K562 (cell line): ENCODE data around the gene IGSF3. TPM values are rescaled to one million over a fixed set of nuclear protein-coding genes. Genes with fewer than 3 reads are reported as not detected.

Experiments
- ATAC-seq: fragments of 200-7000 bp; cut with Tn5 transposase; 3 replicates; pipeline ENCODE4 v1.9.1; 2020; ENCODE audit warnings: moderate library complexity
- BruUV-seq: library from RNA; stranded (reverse); fragments of 400-500 nt; replicated peaks from 2 replicates; lab custom pipeline; 2021; lab: Mats Ljungman, UMichigan
- CTCF ChIA-PET: fragments of 300-600 bp; formaldehyde crosslinking; extraction: SDS; loops from one replicate; lab custom pipeline; 2021; ENCODE audit warnings: low intra/inter-chr PET ratio; lab: Yijun Ruan, JAX
- POLR2A ChIA-PET: fragments of 300-600, 350-650 bp; sonication (Branson Sonifier 250); formaldehyde crosslinking; extraction: SDS; loops from one replicate; lab custom pipeline; 2021; ENCODE audit warnings: antibody characterized with exemption, inconsistent platforms; lab: Yijun Ruan, JAX
- DNase-seq, 4 experiments: peaks; one replicate each; pipeline versions ENCODE4 v3.0.0 to v3.0.0-alpha.2; 2011 to 2018; ENCODE audit warnings: low spot score in 3 of 4, mixed read lengths in 3 of 4; ENCODE audit errors: extremely low read depth in 1 of 4
- FAIRE-seq: peaks from 2 replicates; lab custom pipeline; 2011; peaks lifted over from hg19 to GRCh38; lab: Jason Lieb, UNC
- H2AFZ ChIP-seq: 2 replicates; pipeline ENCODE4 v1.6.0; 2011; ENCODE audit warnings: low read depth, low read length, control low read depth, inconsistent platforms
- H3K27ac ChIP-seq: fragments of 200-600 bp; 3 replicates; pipeline ENCODE4 v1.8.0; 2011; ENCODE audit warnings: low read depth, mild to moderate bottlenecking, control low read depth, inconsistent platforms, low read length, moderate library complexity, mixed read lengths; ENCODE audit errors: extremely low read depth
- H3K27me3 ChIP-seq, 2 experiments: fragments of 300-600 bp in 1 of 2; 2 replicates in 1 of 2; 3 replicates in 1 of 2; pipeline versions ENCODE4 v1.6.0 to v1.8.0; 2011; ENCODE audit warnings: inconsistent platforms in 2 of 2, low read length in 2 of 2, mild to moderate bottlenecking in 1 of 2, mixed read lengths in 1 of 2, moderate library complexity in 1 of 2; ENCODE audit not compliant: control insufficient read depth in 2 of 2, insufficient read depth in 2 of 2
- H3K36me3 ChIP-seq: fragments of 300-600 bp; 3 replicates; pipeline ENCODE4 v1.8.0; 2011; ENCODE audit warnings: mild to moderate bottlenecking, low read length, inconsistent platforms; ENCODE audit not compliant: control insufficient read depth, insufficient read depth
- H3K4me1 ChIP-seq, 2 experiments: fragments of 200-600 bp in 1 of 2; replicated peaks in 1 of 2; 2 replicates in 1 of 2; 3 replicates in 1 of 2; pipeline versions ENCODE4 v1.5.1 to v1.8.0; 2011; ENCODE audit warnings: inconsistent platforms in 2 of 2, low read length in 2 of 2, mild to moderate bottlenecking in 1 of 2, mixed read lengths in 1 of 2, moderate library complexity in 1 of 2; ENCODE audit not compliant: control insufficient read depth in 2 of 2, insufficient read depth in 2 of 2
- H3K4me2 ChIP-seq: 2 replicates; pipeline ENCODE4 v1.6.1; 2011; ENCODE audit warnings: low read length, control low read depth, inconsistent platforms, mixed read lengths; ENCODE audit not compliant: insufficient read depth
- H3K4me3 ChIP-seq: fragments of 200-600 bp; sonication (generic), shearing (Covaris generic); 2 replicates; pipeline ENCODE4 v1.5.1; 2016; ENCODE audit warnings: control low read depth, inconsistent platforms
- H3K79me2 ChIP-seq: fragments of 200-600 bp; 3 replicates; pipeline ENCODE4 v1.8.0; 2011; ENCODE audit warnings: low read length, inconsistent platforms; ENCODE audit not compliant: control insufficient read depth, insufficient read depth
- H3K9ac ChIP-seq, 2 experiments: 2 replicates each; pipeline versions ENCODE4 v1.6.0 to v1.6.1; 2011; ENCODE audit warnings: low read depth in 2 of 2, low read length in 2 of 2, control low read depth in 1 of 2, inconsistent platforms in 1 of 2, mild to moderate bottlenecking in 1 of 2, mixed read lengths in 1 of 2; ENCODE audit not compliant: insufficient read depth in 1 of 2
- H3K9me1 ChIP-seq: one replicate; pipeline ENCODE4 v1.6.0; 2011; ENCODE audit warnings: inconsistent platforms, mild to moderate bottlenecking, low read length, moderate library complexity; ENCODE audit not compliant: control insufficient read depth, insufficient read depth
- H3K9me3 ChIP-seq: replicated peaks from 2 replicates; pipeline ENCODE4 v1.5.1; 2011; ENCODE audit warnings: low read depth, low read length, inconsistent platforms; ENCODE audit not compliant: control insufficient read depth, insufficient read depth
- H4K20me1 ChIP-seq: replicated peaks from 2 replicates; pipeline ENCODE4 v1.6.1; 2011; ENCODE audit warnings: low read length, inconsistent platforms, mixed read lengths; ENCODE audit not compliant: control insufficient read depth, insufficient read depth
- BCOR ChIP-seq: fragments of 450-650 bp; IDR thresholded peaks from 2 replicates; pipeline ENCODE4 v1.6.1; 2016
- CBFA2T3 ChIP-seq: fragments of 450-650 bp; IDR thresholded peaks from 2 replicates; pipeline ENCODE4 v1.6.1; 2017
- CREB1 ChIP-seq, 2 experiments: sonication (generic) in 1 of 2; formaldehyde crosslinking in 1 of 2; IDR thresholded peaks; 2 replicates each; pipeline versions ENCODE4 v1.6.1 to v1.8.0; 2012 to 2022; ENCODE audit warnings: inconsistent platforms in 1 of 2, mild to moderate bottlenecking in 1 of 2, missing genetic modification reagents in 1 of 2, moderate library complexity in 1 of 2
- DPF2 ChIP-seq: fragments of 450-650 bp; IDR thresholded peaks from 2 replicates; pipeline ENCODE4 v1.6.1; 2016
- EP400 ChIP-seq: fragments of 450-650 bp; IDR thresholded peaks from 2 replicates; pipeline ENCODE4 v1.6.1; 2017; ENCODE audit warnings: antibody characterized with exemption, mild to moderate bottlenecking, moderate library complexity
- ERF ChIP-seq: fragments of 450-650 bp; formaldehyde crosslinking; IDR thresholded peaks from 2 replicates; pipeline ENCODE4 v1.4.0; 2020; ENCODE audit warnings: mild to moderate bottlenecking, mixed read lengths
- GABPB1 ChIP-seq: sonication (generic); formaldehyde crosslinking; IDR thresholded peaks from 2 replicates; pipeline ENCODE4 v1.8.0; 2022; ENCODE audit warnings: mild to moderate bottlenecking, missing genetic modification reagents
- GATA2 ChIP-seq: sonication (generic); formaldehyde crosslinking; IDR thresholded peaks from 2 replicates; pipeline ENCODE4 v1.4.0; 2020; ENCODE audit warnings: mild to moderate bottlenecking, missing genetic modification reagents
- HLTF ChIP-seq: fragments of 450-650 bp; IDR thresholded peaks from 2 replicates; pipeline ENCODE4 v1.6.1; 2016
- HMBOX1 ChIP-seq: sonication (generic); IDR thresholded peaks from 2 replicates; pipeline ENCODE4 v1.6.1; 2016
- KDM1A ChIP-seq, 2 experiments: fragments of 450-650 bp; IDR thresholded peaks; 2 replicates each; pipeline ENCODE4 v1.6.1; 2016; ENCODE audit warnings: mild to moderate bottlenecking in 2 of 2
- MAX ChIP-seq: sonication (generic); formaldehyde crosslinking; IDR thresholded peaks from 2 replicates; pipeline ENCODE4 v1.9.0; 2022; ENCODE audit warnings: mild to moderate bottlenecking, missing genetic modification reagents
- MIER1 ChIP-seq: fragments of 450-650 bp; IDR thresholded peaks from 2 replicates; pipeline ENCODE4 v1.6.1; 2016; ENCODE audit warnings: antibody characterized with exemption, mild to moderate bottlenecking, low read depth
- PYGO2 ChIP-seq: fragments of 450-650 bp; IDR thresholded peaks from 2 replicates; pipeline ENCODE4 v1.6.1; 2016; ENCODE audit warnings: mild to moderate bottlenecking, missing genetic modification characterization, moderate library complexity, missing compliant biosample characterization
- RBM15 ChIP-seq: fragments of 200-400 bp; formaldehyde crosslinking; IDR thresholded peaks from 2 replicates; pipeline ENCODE4 v1.6.1; 2018; ENCODE audit warnings: mild to moderate bottlenecking, low read length, moderate library complexity; ENCODE audit not compliant: insufficient read depth
- SIN3B ChIP-seq: fragments of 450-650 bp; IDR thresholded peaks from 2 replicates; pipeline ENCODE4 v1.6.1; 2017; ENCODE audit warnings: low read depth, mild to moderate bottlenecking, moderate library complexity
- SMARCA5 ChIP-seq: fragments of 450-650 bp; IDR thresholded peaks from 2 replicates; pipeline ENCODE4 v1.6.1; 2016
- SREBF2 ChIP-seq: sonication (generic); formaldehyde crosslinking; IDR thresholded peaks from 2 replicates; pipeline ENCODE4 v1.4.0; 2020; ENCODE audit warnings: mild to moderate bottlenecking, missing genetic modification reagents
- STAT5A ChIP-seq: IDR thresholded peaks from 2 replicates; pipeline ENCODE4 v1.6.1; 2012; ENCODE audit warnings: low read length, inconsistent platforms, borderline replicate concordance
- VEZF1 ChIP-seq: fragments of 200-800 bp; sonication (Bioruptor generic); IDR thresholded peaks from 2 replicates; pipeline ENCODE4 v1.6.1; 2017; ENCODE audit warnings: missing genetic modification characterization, missing compliant biosample characterization
- XRCC4 ChIP-seq: IDR thresholded peaks from one replicate; pipeline ENCODE4 v1.6.1; 2011; ENCODE audit not compliant: insufficient read depth, insufficient read length; ENCODE audit errors: extremely low read depth
- ZKSCAN8 ChIP-seq: fragments of 200-800 bp; sonication (Bioruptor generic); IDR thresholded peaks from 2 replicates; pipeline ENCODE4 v1.6.1; 2016; ENCODE audit warnings: missing genetic modification characterization, missing compliant biosample characterization
- WGBS: fragments of 100-300 bp; shearing (Covaris generic); methylation state at CpG from one replicate; pipeline ENCODE4 v1.1.6; 2016; ENCODE audit warnings: low coverage, mixed read lengths; ENCODE audit not compliant: insufficient coverage; ENCODE audit errors: missing lambda C conversion rate; 5-methylcytosine and 5-hydroxymethylcytosine counted together
- in situ Hi-C: fragments of 300-500 bp; cut with MboI; formaldehyde crosslinking; loops from 4 replicates; pipeline ENCODE4 v1.15.0; 2018; ENCODE audit warnings: inconsistent platforms, mixed read lengths
- intact Hi-C: fragments of 100-400 bp; cut with micrococcal nuclease; formaldehyde crosslinking; loops from 2 replicates; pipeline ENCODE4 v1.14.2; 2022
- polyA plus RNA-seq, 8 experiments: library from polyadenylated mRNA; depleted of rRNA in 4 of 8; stranded (reverse) in 5 of 8; unstranded in 3 of 8; fragments of >200 nt; fragmentation: Nextera tagmentation in 2 of 8; fragmentation: Illumina TruSeq in 1 of 8; extraction: Ambion mirVana in 2 of 8; extraction: Trizol in 1 of 8; gene quantifications; 2 replicates each; pipeline versions ENCODE4 v1.2.1 to v1.2.3, GENCODE V29; 2011 to 2014; ENCODE audit warnings: inconsistent platforms in 1 of 8, missing spikeins in 1 of 8
- total RNA-seq, 7 experiments: library from RNA; depleted of rRNA in 6 of 7; stranded (reverse); fragments of >200 nt in 6 of 7; fragmentation: Illumina TruSeq in 2 of 7; extraction: Trizol in 2 of 7; gene quantifications; 2 replicates each; pipeline versions ENCODE4 v1.2.1 to v1.2.3, GENCODE V29; 2011 to 2021; ENCODE audit warnings: low replicate concordance in 1 of 7

The IGSF3 gene
- total and polyA plus RNA-seq, 9 of the 15 experiments (the other 6 are each of a cell fraction or from before 2014, with no cell fraction given): 1.1 to 15.0 (median 8.3) TPM

- H3K4me3 ChIP-seq: no peak overlapping the region; the same call in 1 of the 2 replicates
- peak overlapping the region; percentile 61 for H3K4me2 ChIP-seq
- peak overlapping the region; percentile 72; the same call in 2 of the 3 replicates for H3K27ac ChIP-seq
- ChIA-PET CTCF (no interaction called here), POLR2A (interaction anchor here (0.8 to 1.7 kb wide), 4 partner anchors 12 to 52 kb away, joined by 3 to 7 read pairs (median 4); no protein-coding TSS in a partner anchor)
- H3K4me1 ChIP-seq: peaks cover 16 to 24% of the 10 kb centered on the region in 2 experiments; a peak in 4 of 5 replicates
- peak; percentile 86 for ATAC-seq
- WGBS: 13% methylated on average over 6 of the region's 6 CpGs
- H2AFZ ChIP-seq: peak overlapping the region; percentile 3; the same call in 1 of the 2 replicates
- no peaks in the 10 kb centered on the region; the same call in 2 of the 3 replicates for H3K36me3 ChIP-seq
- FAIRE-seq: peak; percentile 83
- DNase-seq: peak; percentile 57 to 86 (median 66)
- H4K20me1 ChIP-seq: peaks cover 16% of the 10 kb centered on the region
- in situ Hi-C loops: no loop called here
- intact Hi-C loops: no loop called here
- H3K27me3 ChIP-seq: no peaks in the 10 kb centered on the region
- peaks cover 89% of the 10 kb centered on the region for H3K79me2 ChIP-seq
- peak overlapping the region; percentile 5 to 32; a peak in 2 of 4 replicates for H3K9ac ChIP-seq
- no peaks in the 10 kb centered on the region for H3K9me3 ChIP-seq
- H3K9me1 ChIP-seq: no peaks in the 10 kb centered on the region
- BruUV-seq: no TSS peak
- TF ChIP-seq SIN3B: no peak
- no peak for TF ChIP-seq XRCC4
- TF ChIP-seq EP400: peak; percentile 57; the same call in 1 of the 2 replicates
- peak; percentile 62; the same call in 1 of the 2 replicates for TF ChIP-seq SMARCA5
- TF ChIP-seq KDM1A (IDR thresholded peaks at IDR 0.05): peak; percentile 56 to 79; a peak in 3 of 4 replicates
- peak; percentile 26; the same call in 1 of the 2 replicates for TF ChIP-seq CREB1 (IDR thresholded peaks at IDR 0.05)
- TF ChIP-seq CREB1 (CRISPR knock-in tag; IDR thresholded peaks at IDR 0.05): peak; percentile 58
- peak; percentile 13; the same call in 1 of the 2 replicates for TF ChIP-seq STAT5A
- 0 out of 2 replicates have a peak, but pooled peaks have one; percentile 26 for TF ChIP-seq VEZF1 (CRISPR knock-in tag)
- no peak for TF ChIP-seq ZKSCAN8 (CRISPR knock-in tag)
- TF ChIP-seq GATA2 (CRISPR knock-in tag): 0 out of 2 replicates have a peak, but pooled peaks have one; percentile 34
- no peak for TF ChIP-seq SREBF2 (CRISPR knock-in tag)
- peak; percentile 89 for TF ChIP-seq DPF2
- TF ChIP-seq GABPB1: no peak
- peak; percentile 77 for TF ChIP-seq BCOR
- no peak for TF ChIP-seq MIER1
- peak; percentile 68; the same call in 1 of the 2 replicates for TF ChIP-seq HMBOX1
- TF ChIP-seq HLTF: 0 out of 2 replicates have a peak, but pooled peaks have one; percentile 31
- peak; percentile 88 for TF ChIP-seq MAX
- TF ChIP-seq ERF (CRISPR knock-in tag): 0 out of 2 replicates have a peak, but pooled peaks have one; percentile 25
- TF ChIP-seq RBM15: no peak
- no peak for TF ChIP-seq PYGO2 (tag)
- TF ChIP-seq CBFA2T3: peak; percentile 76
Observed at GRCh38 chr1:116556289-116557006, 111.1 kb downstream of the IGSF3 start.
